ENCODE data around the gene RFX1. TPM values are rescaled to one million over a fixed set of nuclear protein-coding genes. Genes with fewer than 3 reads are reported as not detected.

RFX1 gene
- total RNA-seq: 1.7 and 7.8 TPM in 2 replicates

DNA sequence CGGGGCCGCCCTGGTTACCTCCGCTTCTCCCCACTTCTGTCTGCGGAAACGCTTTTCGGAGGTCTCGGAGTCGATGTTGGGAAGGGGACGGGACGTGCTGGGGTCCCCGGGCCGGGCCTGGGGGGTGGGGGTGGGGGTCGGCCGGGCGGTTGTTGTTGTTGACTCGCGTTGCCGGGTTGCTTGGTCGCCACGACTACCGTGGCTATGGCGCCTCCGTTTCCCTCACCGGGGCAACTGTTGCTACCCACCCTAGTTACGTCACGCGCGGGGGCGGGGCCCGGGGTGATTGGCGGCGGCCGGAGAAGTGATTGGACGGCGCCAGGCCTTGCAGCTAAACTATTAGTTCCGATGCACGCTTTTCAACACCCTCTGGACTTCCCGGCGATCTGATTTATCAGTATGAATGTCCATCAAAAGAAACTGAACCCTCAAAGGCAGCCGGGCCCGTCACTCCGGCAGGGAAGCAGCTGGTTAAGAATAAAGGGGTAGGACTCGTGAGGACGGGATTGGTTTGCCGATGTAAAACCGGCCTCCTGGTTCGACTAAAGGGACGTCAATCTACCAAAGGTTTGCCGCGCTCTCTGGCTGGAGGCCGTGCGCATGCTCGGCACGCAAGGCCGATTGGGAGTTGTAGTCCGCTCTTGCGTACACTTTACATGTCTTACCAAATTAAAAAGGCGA lies at the start of gene RFX1:
Gene RFX1 (minus strand): TSS at position 236 of the 681 bp plus-strand sequence. CDS start 12,477 bp downstream, outside the sequence.

DNA sequence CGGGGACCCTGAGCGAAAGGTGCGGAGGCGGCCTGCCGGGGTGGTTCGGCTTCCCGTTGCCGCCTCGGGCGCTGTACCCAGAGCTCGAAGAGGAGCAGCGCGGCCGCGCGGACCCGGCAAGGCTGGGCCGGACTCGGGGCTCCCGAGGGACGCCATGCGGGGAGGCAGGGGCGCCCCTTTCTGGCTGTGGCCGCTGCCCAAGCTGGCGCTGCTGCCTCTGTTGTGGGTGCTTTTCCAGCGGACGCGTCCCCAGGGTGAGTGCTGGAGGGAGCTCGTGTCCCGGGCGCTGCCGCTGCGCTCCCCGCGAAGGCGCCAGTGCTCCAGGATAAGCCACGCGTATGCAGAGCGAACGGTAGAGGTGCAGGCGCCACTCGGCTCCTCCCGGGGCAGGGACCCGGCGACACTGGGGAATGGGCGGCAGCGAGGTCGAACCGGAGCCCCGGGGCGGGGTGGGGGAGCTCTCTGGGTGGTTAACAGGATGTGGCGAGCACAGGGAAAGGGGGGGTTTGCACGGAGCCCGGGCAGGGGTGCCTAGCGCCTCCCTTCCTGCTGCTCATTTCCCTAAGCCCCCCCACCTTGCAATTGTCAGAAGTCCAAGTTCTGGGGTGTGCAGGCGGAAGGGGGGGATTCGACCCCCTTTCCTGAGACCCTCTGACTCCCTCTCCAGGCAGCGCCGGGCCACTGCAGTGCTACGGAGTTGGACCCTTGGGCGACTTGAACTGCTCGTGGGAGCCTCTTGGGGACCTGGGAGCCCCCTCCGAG lies 25.8 kb upstream of the RFX1 start, which contains the start of gene IL27RA:
Gene IL27RA (plus strand): TSS at position 44 of the 762 bp plus-strand sequence. CDS start 111 bp downstream, at position 155.

DNA sequence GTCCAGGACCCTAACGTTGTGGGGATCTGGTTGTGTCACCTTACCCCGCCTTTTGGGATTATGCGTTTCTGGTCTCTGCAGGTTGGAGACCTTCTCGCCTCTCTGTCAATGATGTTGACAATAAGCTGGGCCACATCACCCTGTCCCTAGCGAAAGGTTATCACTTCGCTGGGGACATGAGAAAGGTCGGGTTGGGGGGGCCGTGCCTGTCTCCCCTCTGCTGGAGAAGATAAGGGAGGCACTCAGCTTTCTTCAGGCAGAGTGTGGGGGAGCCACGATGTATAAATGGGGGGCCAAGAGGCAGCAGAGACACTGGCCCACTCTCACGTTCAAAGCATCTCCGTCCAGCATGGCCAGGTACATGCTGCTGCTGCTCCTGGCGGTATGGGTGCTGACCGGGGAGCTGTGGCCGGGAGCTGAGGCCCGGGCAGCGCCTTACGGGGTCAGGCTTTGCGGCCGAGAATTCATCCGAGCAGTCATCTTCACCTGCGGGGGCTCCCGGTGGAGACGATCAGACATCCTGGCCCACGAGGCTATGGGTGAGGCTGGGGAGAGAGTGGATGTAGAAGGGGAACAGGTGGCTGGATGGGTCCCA lies 21.8 kb upstream of the RFX1 start, which contains the start of gene RLN3:
Gene RLN3 (plus strand): TSS at position 293 of the 595 bp plus-strand sequence. CDS start 57 bp downstream, at position 350.

DNA sequence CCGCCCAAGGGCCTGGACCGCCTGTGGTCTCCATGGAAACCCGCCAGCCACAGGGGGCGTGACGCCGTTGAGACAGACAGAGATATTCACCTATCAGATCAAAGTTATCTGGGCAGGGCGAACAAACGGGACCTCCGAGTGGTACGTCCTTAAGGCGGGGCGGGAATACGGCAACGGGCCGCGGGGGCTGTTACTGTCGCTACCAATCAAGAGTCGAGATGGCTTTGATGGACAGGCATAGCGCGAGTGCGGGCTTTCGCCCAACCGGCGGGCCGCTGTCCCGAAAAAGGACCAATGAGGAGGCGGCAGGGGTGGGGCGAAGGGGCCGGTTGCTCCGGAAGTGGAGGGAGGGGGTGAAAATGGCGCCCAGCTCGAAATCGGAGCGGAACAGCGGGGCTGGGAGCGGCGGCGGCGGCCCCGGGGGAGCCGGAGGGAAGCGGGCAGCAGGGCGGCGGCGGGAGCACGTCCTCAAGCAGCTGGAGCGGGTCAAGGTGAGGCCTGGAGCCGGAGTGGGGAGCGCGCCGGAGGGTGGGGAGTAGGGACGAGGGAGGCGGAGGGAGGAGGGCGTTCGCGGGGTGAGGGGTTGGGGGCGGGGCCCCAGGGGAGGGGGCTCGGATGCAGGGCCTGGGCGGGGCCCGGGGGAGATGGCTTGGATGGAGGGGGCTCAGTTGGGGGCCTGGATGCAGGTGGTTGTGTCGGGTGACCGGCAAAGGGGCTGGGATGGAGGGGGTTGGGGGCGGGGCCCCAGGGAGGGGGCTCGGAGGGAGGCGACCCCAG lies 53.8 kb downstream of the RFX1 start, which contains the start of gene DCAF15:
Gene DCAF15 (plus strand): TSS at position 356 of the 777 bp plus-strand sequence. CDS start 4 bp downstream, at position 360.

DNA sequence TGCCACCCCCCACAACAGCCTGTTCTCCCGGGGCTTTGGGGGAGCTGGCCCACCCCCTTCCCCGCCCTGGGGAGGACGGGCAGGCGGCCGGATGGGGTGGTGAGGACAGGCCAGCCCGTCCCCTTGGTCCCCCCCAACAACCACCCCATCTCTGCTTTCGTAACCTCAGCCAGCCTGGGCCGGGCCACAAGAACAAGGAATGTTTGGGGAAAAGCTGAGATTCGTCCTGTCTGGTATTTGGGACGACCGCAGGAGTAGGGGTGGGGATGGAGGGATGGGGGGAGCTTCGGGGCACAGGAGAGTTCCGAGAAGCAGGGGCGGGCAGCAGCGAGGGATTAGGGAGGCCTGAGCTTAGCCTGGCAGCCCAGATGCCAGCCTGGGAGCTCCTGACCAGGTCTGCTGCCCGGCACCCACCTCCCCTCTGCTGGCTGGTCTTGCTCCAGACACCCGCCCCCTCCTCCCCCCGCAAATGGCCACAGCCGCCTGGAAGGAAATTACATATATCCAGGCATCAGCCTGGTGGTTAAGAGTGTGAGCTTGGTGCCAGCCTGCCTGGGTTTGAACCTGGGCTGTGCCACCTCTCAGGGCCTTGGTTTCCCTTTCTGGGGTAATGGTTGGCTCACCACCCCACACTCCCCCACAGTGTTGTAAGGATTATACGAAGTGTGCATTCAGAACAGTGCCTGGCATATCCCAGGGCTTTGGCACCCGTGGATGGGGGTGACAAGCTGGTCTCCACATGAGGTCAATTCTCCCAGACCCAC lies 67.6 kb downstream of the RFX1 start, which contains the start of gene PODNL1:
Gene PODNL1 (minus strand): TSS at position 117 of the 764 bp plus-strand sequence. CDS start 236 bp downstream, outside the sequence.

Other genes starting within 250 kb of the RFX1 start
- gene MRI1, start 241.8 kb downstream of the RFX1 start, total RNA-seq: 18.1 and 22.6 TPM in 2 replicates
- gene C19orf53, start 231.9 kb downstream of the RFX1 start, total RNA-seq: 34.5 and 43.8 TPM in 2 replicates
- 4.1 and 21.9 TPM in 2 replicates for gene ZSWIM4, start 210.9 kb downstream of the RFX1 start, total RNA-seq
- 0.14 TPM in 1 of 2 replicates, not detected in the other for gene NANOS3, start 129.2 kb downstream of the RFX1 start, total RNA-seq
- gene BRME1, start 100.2 kb downstream of the RFX1 start, total RNA-seq: 0.68 and 1.8 TPM in 2 replicates
- 8.5 and 27.5 TPM in 2 replicates for gene CC2D1A, start 100.1 kb downstream of the RFX1 start, total RNA-seq
- under 0.01 and 2.5 TPM in 2 replicates for gene PODNL1, start 67.9 kb downstream of the RFX1 start, total RNA-seq
- 7.9 and 11.4 TPM in 2 replicates for gene DCAF15, start 53.8 kb downstream of the RFX1 start, total RNA-seq
- gene RLN3, start 21.8 kb upstream of the RFX1 start, total RNA-seq: not detected in 2 replicates
- gene IL27RA, start 25.4 kb upstream of the RFX1 start, total RNA-seq: 0.34 and 6.1 TPM in 2 replicates
- gene PALM3, start 55.8 kb upstream of the RFX1 start, total RNA-seq: not detected in 2 replicates
- 0.34 and 1.00 TPM in 2 replicates for gene MISP3, start 66.5 kb upstream of the RFX1 start, total RNA-seq
- 0.14 TPM in 1 of 2 replicates, not detected in the other for gene C19orf67, start 79.5 kb upstream of the RFX1 start, total RNA-seq
- 19.8 and 41.8 TPM in 2 replicates for gene SAMD1, start 84.4 kb upstream of the RFX1 start, total RNA-seq
- 15.0 and 34.0 TPM in 2 replicates for gene PRKACA, start 111.4 kb upstream of the RFX1 start, total RNA-seq
- gene ASF1B, start 130.3 kb upstream of the RFX1 start, total RNA-seq: under 0.01 and 0.28 TPM in 2 replicates
- gene ADGRL1, start 199.8 kb upstream of the RFX1 start, total RNA-seq: 3.8 and 13.0 TPM in 2 replicates

Data from nasal cavity respiratory epithelium epithelial cell of viscerocranial mucosa (primary cell).